HepG2 (cell line): Measurements from ENCODE around the gene SRC. TPM values are rescaled to one million over a fixed set of nuclear protein-coding genes. Genes with fewer than 3 reads are reported as not detected.

Source experiments
- HNF4A ChIP-seq: sonication (generic); formaldehyde crosslinking; IDR thresholded peaks from 2 replicates; pipeline ENCODE4 v1.4.0; 2020; ENCODE audit warnings: missing genetic modification reagents
- KLF15 ChIP-seq: sonication (generic); formaldehyde crosslinking; IDR thresholded peaks from 2 replicates; pipeline ENCODE4 v1.8.1; 2023; ENCODE audit warnings: borderline replicate concordance, mild to moderate bottlenecking, inconsistent platforms, missing genetic modification reagents, mixed read lengths
- MATR3 ChIP-seq: sonication (generic); formaldehyde crosslinking; IDR thresholded peaks from 2 replicates; pipeline ENCODE4 v1.4.0; 2020; ENCODE audit warnings: missing genetic modification reagents
- NCOA5 ChIP-seq: sonication (generic); formaldehyde crosslinking; IDR thresholded peaks from 2 replicates; pipeline ENCODE4 v1.4.0; 2020; ENCODE audit warnings: missing genetic modification reagents
- PHF8 ChIP-seq: sonication (generic); formaldehyde crosslinking; IDR thresholded peaks from 2 replicates; pipeline ENCODE4 v1.5.0; 2020; ENCODE audit warnings: missing genetic modification reagents
- POLR2AphosphoS5 ChIP-seq: IDR thresholded peaks from 2 replicates; pipeline ENCODE4 v1.6.1; 2012; ENCODE audit warnings: low read depth, low read length
- RORA ChIP-seq: sonication (generic); formaldehyde crosslinking; IDR thresholded peaks from 2 replicates; pipeline ENCODE4 v1.5.0; 2020; ENCODE audit warnings: mild to moderate bottlenecking, missing genetic modification reagents, moderate library complexity
- TAF15 ChIP-seq: fragments of 200-400 bp; formaldehyde crosslinking; IDR thresholded peaks from one replicate; pipeline ENCODE4 v1.6.1; 2018; ENCODE audit warnings: mild to moderate bottlenecking, low read depth, low read length; ENCODE audit not compliant: poor library complexity, severe bottlenecking
- TEAD3 ChIP-seq: optimal IDR thresholded peaks from 2 replicates; pipeline ENCODE3; 2016; ENCODE audit warnings: borderline replicate concordance
- YEATS2 ChIP-seq: sonication (generic); formaldehyde crosslinking; IDR thresholded peaks from 2 replicates; pipeline ENCODE4 v1.4.0; 2020; ENCODE audit warnings: missing genetic modification reagents, borderline replicate concordance
- ZFAT ChIP-seq: sonication (generic); formaldehyde crosslinking; conservative IDR thresholded peaks from 2 replicates; pipeline ENCODE4 v1.8.1; 2023; ENCODE audit warnings: missing genetic modification reagents, inconsistent platforms
- ZMYM3 ChIP-seq: sonication (generic); formaldehyde crosslinking; IDR thresholded peaks from 2 replicates; pipeline ENCODE4 v1.5.1; 2020; ENCODE audit warnings: mild to moderate bottlenecking, missing genetic modification reagents
- ZNF20 ChIP-seq: sonication (generic); formaldehyde crosslinking; IDR thresholded peaks from 2 replicates; pipeline ENCODE4 v1.4.0; 2020; ENCODE audit warnings: mild to moderate bottlenecking, moderate library complexity, missing genetic modification reagents
- ZNF570 ChIP-seq: sonication (generic); formaldehyde crosslinking; IDR thresholded peaks from 2 replicates; pipeline ENCODE4 v1.4.0; 2020; ENCODE audit warnings: mild to moderate bottlenecking, missing genetic modification reagents, borderline replicate concordance
- ZNF670 ChIP-seq: sonication (generic); formaldehyde crosslinking; IDR thresholded peaks from 2 replicates; pipeline ENCODE4 v1.8.0; 2022; ENCODE audit warnings: mild to moderate bottlenecking, missing genetic modification reagents, borderline replicate concordance
- ZNF709 ChIP-seq: sonication (generic); formaldehyde crosslinking; IDR thresholded peaks from 2 replicates; pipeline ENCODE4 v1.5.0; 2020; ENCODE audit warnings: mild to moderate bottlenecking, missing genetic modification reagents
- ZSCAN25 ChIP-seq: sonication (generic); formaldehyde crosslinking; IDR thresholded peaks from 2 replicates; pipeline ENCODE4 v1.8.0; 2022; ENCODE audit warnings: mild to moderate bottlenecking, missing genetic modification reagents
- polyA plus RNA-seq, 8 experiments: library from polyadenylated mRNA; depleted of rRNA in 3 of 8; stranded (reverse) in 7 of 8; unstranded in 1 of 8; fragments of >200 nt; fragmentation: Illumina TruSeq in 4 of 8; extraction: Trizol in 4 of 8; gene quantifications; 2 replicates each; pipeline versions ENCODE4 v1.2.1 to v1.2.3, GENCODE V29; 2011 to 2016; ENCODE audit warnings: low read depth in 4 of 8, missing spikeins in 1 of 8, mixed read lengths in 1 of 8; ENCODE audit not compliant: insufficient read depth in 1 of 8
- total RNA-seq, 5 experiments: library from RNA; depleted of rRNA; stranded (reverse); fragments of >200 nt; fragmentation: Illumina TruSeq; extraction: Trizol; gene quantifications; 2 replicates each; pipeline ENCODE4 v1.2.3, GENCODE V29; 2016; ENCODE audit warnings: low read depth in 1 of 5
- TF ChIP-seq, protein P1 (sequence below): sonication (generic); formaldehyde crosslinking; IDR thresholded peaks from 2 replicates; pipeline ENCODE4 v1.5.1; 2020; ENCODE audit warnings: mild to moderate bottlenecking, moderate library complexity, missing genetic modification reagents
- TF ChIP-seq, protein P2 (sequence below): sonication (generic); formaldehyde crosslinking; IDR thresholded peaks from 2 replicates; pipeline ENCODE4 v1.4.0; 2020; ENCODE audit warnings: low read depth, mild to moderate bottlenecking, missing genetic modification reagents
- TF ChIP-seq, protein P3 (sequence below): fragments of 450-650 bp; IDR thresholded peaks from 2 replicates; pipeline ENCODE4 v1.6.1; 2017
- TF ChIP-seq, protein P4 (sequence below): sonication (generic); formaldehyde crosslinking; IDR thresholded peaks from 2 replicates; pipeline ENCODE4 v1.8.0; 2022; ENCODE audit warnings: missing genetic modification reagents, mild to moderate bottlenecking, inconsistent platforms, borderline replicate concordance
- TF ChIP-seq, protein P5 (sequence below): sonication (generic); IDR thresholded peaks from 2 replicates; pipeline ENCODE4 v1.6.1; 2016; ENCODE audit warnings: low read depth, borderline replicate concordance
- TF ChIP-seq, protein P6 (sequence below): sonication (generic); formaldehyde crosslinking; IDR thresholded peaks from 2 replicates; pipeline ENCODE4 v1.5.1; 2020; ENCODE audit warnings: missing genetic modification reagents, mild to moderate bottlenecking, borderline replicate concordance

Gene SRC
- total and polyA plus RNA-seq, 2 of the 13 experiments (the other 11 are each of a cell fraction or from before 2014, with no cell fraction given), result 54.7 to 192 TPM

DNA sequence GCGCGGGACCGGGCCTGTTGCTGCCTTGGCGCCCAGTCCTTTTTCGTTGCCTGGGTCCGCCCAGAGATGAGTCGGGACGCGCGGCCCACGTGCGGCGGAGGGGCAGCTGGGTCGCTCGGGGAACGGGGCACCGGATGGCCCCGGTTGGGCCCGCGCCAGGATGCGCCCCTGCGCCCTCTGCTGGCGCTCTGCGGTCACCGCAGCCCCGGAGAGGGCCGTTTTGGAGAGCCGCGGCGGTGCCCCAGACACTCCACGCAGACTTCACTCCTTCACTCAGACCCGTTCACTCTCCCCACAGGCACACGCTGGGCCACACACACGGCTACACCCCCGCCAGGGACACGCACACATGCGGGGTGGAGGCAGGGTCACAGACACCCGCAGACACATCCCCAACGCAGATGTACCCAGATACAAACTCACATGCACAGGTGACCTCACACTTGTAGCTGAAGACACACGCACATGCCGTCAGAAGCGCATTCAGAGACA is 38.8 kb downstream of the SRC start (continued):
- TF ChIP-seq, protein P1, sequence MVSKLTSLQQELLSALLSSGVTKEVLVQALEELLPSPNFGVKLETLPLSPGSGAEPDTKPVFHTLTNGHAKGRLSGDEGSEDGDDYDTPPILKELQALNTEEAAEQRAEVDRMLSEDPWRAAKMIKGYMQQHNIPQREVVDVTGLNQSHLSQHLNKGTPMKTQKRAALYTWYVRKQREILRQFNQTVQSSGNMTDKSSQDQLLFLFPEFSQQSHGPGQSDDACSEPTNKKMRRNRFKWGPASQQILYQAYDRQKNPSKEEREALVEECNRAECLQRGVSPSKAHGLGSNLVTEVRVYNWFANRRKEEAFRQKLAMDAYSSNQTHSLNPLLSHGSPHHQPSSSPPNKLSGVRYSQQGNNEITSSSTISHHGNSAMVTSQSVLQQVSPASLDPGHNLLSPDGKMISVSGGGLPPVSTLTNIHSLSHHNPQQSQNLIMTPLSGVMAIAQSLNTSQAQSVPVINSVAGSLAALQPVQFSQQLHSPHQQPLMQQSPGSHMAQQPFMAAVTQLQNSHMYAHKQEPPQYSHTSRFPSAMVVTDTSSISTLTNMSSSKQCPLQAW, result no peak
- TF ChIP-seq ZNF670 (CRISPR knock-in tag), result no peak
- TF ChIP-seq HNF4A (CRISPR knock-in tag), result peak; percentile 18; the same call in 1 of the 2 replicates
- TF ChIP-seq RORA, result no peak
- TF ChIP-seq POLR2AphosphoS5, result no peak
- no peak for TF ChIP-seq NCOA5 (CRISPR knock-in tag)
- TF ChIP-seq, protein P2, sequence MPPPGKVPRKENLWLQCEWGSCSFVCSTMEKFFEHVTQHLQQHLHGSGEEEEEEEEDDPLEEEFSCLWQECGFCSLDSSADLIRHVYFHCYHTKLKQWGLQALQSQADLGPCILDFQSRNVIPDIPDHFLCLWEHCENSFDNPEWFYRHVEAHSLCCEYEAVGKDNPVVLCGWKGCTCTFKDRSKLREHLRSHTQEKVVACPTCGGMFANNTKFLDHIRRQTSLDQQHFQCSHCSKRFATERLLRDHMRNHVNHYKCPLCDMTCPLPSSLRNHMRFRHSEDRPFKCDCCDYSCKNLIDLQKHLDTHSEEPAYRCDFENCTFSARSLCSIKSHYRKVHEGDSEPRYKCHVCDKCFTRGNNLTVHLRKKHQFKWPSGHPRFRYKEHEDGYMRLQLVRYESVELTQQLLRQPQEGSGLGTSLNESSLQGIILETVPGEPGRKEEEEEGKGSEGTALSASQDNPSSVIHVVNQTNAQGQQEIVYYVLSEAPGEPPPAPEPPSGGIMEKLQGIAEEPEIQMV (CRISPR knock-in tag), result peak; percentile 19; the same call in 1 of the 2 replicates
- no peak for TF ChIP-seq ZNF570 (CRISPR knock-in tag)
- TF ChIP-seq ZSCAN25, result no peak
- TF ChIP-seq, protein P3, sequence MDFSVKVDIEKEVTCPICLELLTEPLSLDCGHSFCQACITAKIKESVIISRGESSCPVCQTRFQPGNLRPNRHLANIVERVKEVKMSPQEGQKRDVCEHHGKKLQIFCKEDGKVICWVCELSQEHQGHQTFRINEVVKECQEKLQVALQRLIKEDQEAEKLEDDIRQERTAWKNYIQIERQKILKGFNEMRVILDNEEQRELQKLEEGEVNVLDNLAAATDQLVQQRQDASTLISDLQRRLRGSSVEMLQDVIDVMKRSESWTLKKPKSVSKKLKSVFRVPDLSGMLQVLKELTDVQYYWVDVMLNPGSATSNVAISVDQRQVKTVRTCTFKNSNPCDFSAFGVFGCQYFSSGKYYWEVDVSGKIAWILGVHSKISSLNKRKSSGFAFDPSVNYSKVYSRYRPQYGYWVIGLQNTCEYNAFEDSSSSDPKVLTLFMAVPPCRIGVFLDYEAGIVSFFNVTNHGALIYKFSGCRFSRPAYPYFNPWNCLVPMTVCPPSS, result no peak
- TF ChIP-seq ZNF709, result no peak
- no peak for TF ChIP-seq ZFAT (CRISPR knock-in tag)
- TF ChIP-seq TAF15, result no peak
- TF ChIP-seq, protein P4, sequence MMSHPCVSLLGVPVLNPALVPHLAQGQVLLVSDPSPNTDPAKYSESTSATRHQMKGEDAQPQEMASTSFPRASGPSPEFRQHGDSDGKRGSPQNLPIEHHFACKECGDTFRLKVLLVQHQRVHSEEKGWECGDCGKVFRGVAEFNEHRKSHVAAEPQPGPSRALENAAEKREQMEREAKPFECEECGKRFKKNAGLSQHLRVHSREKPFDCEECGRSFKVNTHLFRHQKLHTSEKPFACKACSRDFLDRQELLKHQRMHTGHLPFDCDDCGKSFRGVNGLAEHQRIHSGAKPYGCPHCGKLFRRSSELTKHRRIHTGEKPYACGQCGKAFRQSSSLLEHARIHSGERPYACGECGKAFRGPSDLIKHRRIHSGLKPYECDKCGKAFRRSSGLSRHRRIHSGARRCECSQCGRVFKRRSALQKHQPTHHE (CRISPR knock-in tag), result no peak
- no peak for TF ChIP-seq ZNF20 (CRISPR knock-in tag)
- TF ChIP-seq YEATS2, result no peak
- TF ChIP-seq, protein P5, sequence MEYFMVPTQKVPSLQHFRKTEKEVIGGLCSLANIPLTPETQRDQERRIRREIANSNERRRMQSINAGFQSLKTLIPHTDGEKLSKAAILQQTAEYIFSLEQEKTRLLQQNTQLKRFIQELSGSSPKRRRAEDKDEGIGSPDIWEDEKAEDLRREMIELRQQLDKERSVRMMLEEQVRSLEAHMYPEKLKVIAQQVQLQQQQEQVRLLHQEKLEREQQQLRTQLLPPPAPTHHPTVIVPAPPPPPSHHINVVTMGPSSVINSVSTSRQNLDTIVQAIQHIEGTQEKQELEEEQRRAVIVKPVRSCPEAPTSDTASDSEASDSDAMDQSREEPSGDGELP, result peak; percentile 48; the same call in 1 of the 2 replicates
- TF ChIP-seq, protein P6, sequence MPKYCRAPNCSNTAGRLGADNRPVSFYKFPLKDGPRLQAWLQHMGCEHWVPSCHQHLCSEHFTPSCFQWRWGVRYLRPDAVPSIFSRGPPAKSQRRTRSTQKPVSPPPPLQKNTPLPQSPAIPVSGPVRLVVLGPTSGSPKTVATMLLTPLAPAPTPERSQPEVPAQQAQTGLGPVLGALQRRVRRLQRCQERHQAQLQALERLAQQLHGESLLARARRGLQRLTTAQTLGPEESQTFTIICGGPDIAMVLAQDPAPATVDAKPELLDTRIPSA (CRISPR knock-in tag), result no peak
- no peak for TF ChIP-seq TEAD3
- no peak for TF ChIP-seq MATR3 (CRISPR knock-in tag)
- no peak for TF ChIP-seq PHF8 (CRISPR knock-in tag)
- no peak for TF ChIP-seq ZMYM3 (CRISPR knock-in tag)
- 0 out of 2 replicates have a peak, but pooled peaks have one; percentile 41 for TF ChIP-seq KLF15
